ENCODE data around the gene ALOXE3. TPM values are rescaled to one million over a fixed set of nuclear protein-coding genes. Genes with fewer than 3 reads are reported as not detected.

ALOXE3 gene
- total and polyA plus RNA-seq, 4 donors, result not detected

DNA sequence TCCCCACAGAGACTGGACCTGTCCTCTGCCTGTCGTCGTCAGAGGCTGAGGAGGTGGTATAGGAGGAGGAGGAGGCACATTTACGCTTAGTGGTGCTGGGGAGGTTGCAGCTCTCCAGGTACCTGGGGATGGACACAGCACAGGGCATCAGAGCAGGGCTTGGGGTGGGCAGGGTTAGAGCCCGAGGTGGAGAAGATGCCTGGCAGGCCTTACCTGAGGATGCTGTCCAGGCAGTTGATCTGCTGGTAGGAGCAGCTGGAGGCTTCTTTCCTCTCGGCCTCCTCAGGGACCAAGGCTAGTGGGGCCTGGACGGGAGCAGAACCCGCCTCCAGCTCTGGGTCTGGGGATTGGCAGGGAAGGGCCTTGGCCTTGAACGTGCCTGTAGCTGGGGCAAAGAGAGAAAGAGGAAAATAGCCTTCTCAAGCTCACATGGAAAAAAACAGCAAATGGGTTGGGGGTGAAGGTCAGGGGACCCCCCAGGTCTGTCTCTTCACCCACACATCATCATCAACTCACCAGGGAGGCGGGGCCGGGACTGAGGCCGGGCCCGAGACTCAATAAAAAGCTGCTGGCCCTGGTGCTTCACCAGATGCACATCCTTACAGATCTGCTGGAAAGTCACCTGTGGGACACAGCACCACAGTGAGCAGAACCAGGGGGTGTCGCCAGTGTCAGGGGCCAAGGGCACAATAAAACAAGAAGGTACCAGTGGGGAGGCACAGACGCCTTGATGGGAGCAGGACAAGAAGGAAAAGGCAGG, 28.2 kb upstream of the ALOXE3 start:
- H3K4me3 ChIP-seq (ENCODE audit: low read depth in 1 of 3, low read length in 3 of 3), result no peak overlapping the region
- no peak for DNase-seq (ENCODE audit: low spot score)
- 95% methylated on average over 14 of the region's 14 CpGs for WGBS
- H3K9ac ChIP-seq (ENCODE audit: low read depth in 1 of 2, low read length in 2 of 2), result no peak overlapping the region
- H3K9me3 ChIP-seq (ENCODE audit: control insufficient read depth in 4 of 4, low read length in 3 of 4), result no peaks in the 10 kb centered on the region
- no peaks in the 10 kb centered on the region for H3K27me3 ChIP-seq (ENCODE audit: control insufficient read depth in 4 of 4, insufficient read depth in 4 of 4, low read length in 3 of 4)
- TF ChIP-seq YY1 (IDR thresholded peaks at IDR 0.05), result no peak
- TF ChIP-seq, protein P1, sequence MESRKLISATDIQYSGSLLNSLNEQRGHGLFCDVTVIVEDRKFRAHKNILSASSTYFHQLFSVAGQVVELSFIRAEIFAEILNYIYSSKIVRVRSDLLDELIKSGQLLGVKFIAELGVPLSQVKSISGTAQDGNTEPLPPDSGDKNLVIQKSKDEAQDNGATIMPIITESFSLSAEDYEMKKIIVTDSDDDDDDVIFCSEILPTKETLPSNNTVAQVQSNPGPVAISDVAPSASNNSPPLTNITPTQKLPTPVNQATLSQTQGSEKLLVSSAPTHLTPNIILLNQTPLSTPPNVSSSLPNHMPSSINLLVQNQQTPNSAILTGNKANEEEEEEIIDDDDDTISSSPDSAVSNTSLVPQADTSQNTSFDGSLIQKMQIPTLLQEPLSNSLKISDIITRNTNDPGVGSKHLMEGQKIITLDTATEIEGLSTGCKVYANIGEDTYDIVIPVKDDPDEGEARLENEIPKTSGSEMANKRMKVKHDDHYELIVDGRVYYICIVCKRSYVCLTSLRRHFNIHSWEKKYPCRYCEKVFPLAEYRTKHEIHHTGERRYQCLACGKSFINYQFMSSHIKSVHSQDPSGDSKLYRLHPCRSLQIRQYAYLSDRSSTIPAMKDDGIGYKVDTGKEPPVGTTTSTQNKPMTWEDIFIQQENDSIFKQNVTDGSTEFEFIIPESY (IDR thresholded peaks at IDR 0.05), result no peak
- no peak for TF ChIP-seq NR2F2 (IDR thresholded peaks at IDR 0.05)
- no peak for TF ChIP-seq REST (IDR thresholded peaks at IDR 0.05)
- no peak for TF ChIP-seq GABPA (IDR thresholded peaks at IDR 0.05 in 1 of 2, conservative IDR thresholded peaks at IDR 0.05 in 1 of 2)
- TF ChIP-seq, protein P2, sequence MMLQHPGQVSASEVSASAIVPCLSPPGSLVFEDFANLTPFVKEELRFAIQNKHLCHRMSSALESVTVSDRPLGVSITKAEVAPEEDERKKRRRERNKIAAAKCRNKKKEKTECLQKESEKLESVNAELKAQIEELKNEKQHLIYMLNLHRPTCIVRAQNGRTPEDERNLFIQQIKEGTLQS (IDR thresholded peaks at IDR 0.05), result no peak
- TF ChIP-seq RXRA (IDR thresholded peaks at IDR 0.05), result no peak
- no peak for TF ChIP-seq JUND (IDR thresholded peaks at IDR 0.05)
- TF ChIP-seq CTCF (IDR thresholded peaks at IDR 0.05; ENCODE audit: low read depth, low read length, missing input control), result no peak
- no peak for TF ChIP-seq FOXA2 (IDR thresholded peaks at IDR 0.05)
- no peak for TF ChIP-seq HNF4A (conservative IDR thresholded peaks at IDR 0.05)
- no peak for TF ChIP-seq EGR1 (IDR thresholded peaks at IDR 0.05; ENCODE audit: low read depth in 2 of 2)
- no peak for TF ChIP-seq MAX (IDR thresholded peaks at IDR 0.05)
- TF ChIP-seq FOXA1 (IDR thresholded peaks at IDR 0.05), result no peak
- H3K27ac ChIP-seq (ENCODE audit: low read depth in 1 of 2, low read length in 2 of 2), result no peak overlapping the region
- H3K36me3 ChIP-seq (ENCODE audit: control insufficient read depth in 4 of 4, insufficient read depth in 3 of 4, low read depth in 1 of 4, low read length in 3 of 4), result peaks cover 53 to 86% (median 74%) of the 10 kb centered on the region in 4 donors
- peaks cover 5 to 14% (median 10%) of the 10 kb centered on the region in 4 donors for H3K4me1 ChIP-seq (ENCODE audit: control insufficient read depth in 4 of 4, insufficient read depth in 4 of 4, low read length in 3 of 4)

GRCh38 chr17:8145811-8146210, 27.5 kb upstream of the ALOXE3 start:
- no peak for DNase-seq (ENCODE audit: low spot score)

More at GRCh38 chr17:8145811-8146210, 27.5 kb upstream of the ALOXE3 start:
- no peaks in the 10 kb centered on the region for H3K9me3 ChIP-seq (ENCODE audit: control insufficient read depth in 4 of 4, low read length in 3 of 4)
- H3K4me3 ChIP-seq (ENCODE audit: low read depth in 1 of 3, low read length in 3 of 3), result no peak overlapping the region
- 95% methylated on average over 12 of the region's 12 CpGs for WGBS
- TF ChIP-seq MAX (IDR thresholded peaks at IDR 0.05), result no peak
- H3K27me3 ChIP-seq (ENCODE audit: control insufficient read depth in 4 of 4, insufficient read depth in 4 of 4, low read length in 3 of 4), result no peaks in the 10 kb centered on the region
- H3K36me3 ChIP-seq (ENCODE audit: control insufficient read depth in 4 of 4, insufficient read depth in 3 of 4, low read depth in 1 of 4, low read length in 3 of 4), result peaks cover 55 to 94% (median 82%) of the 10 kb centered on the region in 4 donors
- H3K4me1 ChIP-seq (ENCODE audit: control insufficient read depth in 4 of 4, insufficient read depth in 4 of 4, low read length in 3 of 4), result peaks cover 0 to 6% (median 4%) of the 10 kb centered on the region in 4 donors
- H3K27ac ChIP-seq (ENCODE audit: low read depth in 1 of 2, low read length in 2 of 2), result no peak overlapping the region
- no peak overlapping the region for H3K9ac ChIP-seq (ENCODE audit: low read depth in 1 of 2, low read length in 2 of 2)

Measured in liver (tissue), 9 donors.